ENCODE data around the gene RAPGEF2. TPM values are rescaled to one million over a fixed set of nuclear protein-coding genes. Genes with fewer than 3 reads are reported as not detected.
A peak's percentile ranks its signal among the peaks of the same experiment; 100 is the strongest.
"Not testable (repeated sequence)": the region's sequence is repeated elsewhere in the genome, so short reads cannot be mapped to it uniquely, and the experiment has no call there.

The RAPGEF2 gene
- total RNA-seq (2014; rRNA removed; shearing (Covaris generic)) = 24.9 and 30.3 TPM in 2 replicates
- 15.3 and 20.3 TPM in 2 replicates for polyA plus RNA-seq (2015; cell fraction: cytosol; rRNA removed)
- 31.6 and 41.6 TPM in 2 replicates for polyA plus RNA-seq (2015; cell fraction: nucleus; rRNA removed)

- peak; percentile 94 for DNase-seq (ENCODE audit: low read depth)
These were observed at the start of gene RAPGEF2 for GRCh38 chr4:159102622-159103383. TSS of gene RAPGEF2 (plus strand) at chr4:159103079. CDS start at chr4:159104163, 1,084 bp downstream.

GRCh38 chr4:159055833-159056232 is 47.0 kb upstream of the RAPGEF2 start:
- DNase-seq (ENCODE audit: low read depth) = no peak

GRCh38 chr4:159060161-159060560 is 42.7 kb upstream of the RAPGEF2 start:
- DNase-seq (ENCODE audit: low read depth) = no peak

- DNase-seq (ENCODE audit: low read depth) = no peak
These were observed 40.5 kb upstream of the RAPGEF2 start for GRCh38 chr4:159062381-159062780.

- no peak for DNase-seq (ENCODE audit: low read depth)
These were observed 37.2 kb upstream of the RAPGEF2 start for GRCh38 chr4:159065513-159066240.

- DNase-seq (ENCODE audit: low read depth) = not testable (repeated sequence)
These were observed 34.7 kb upstream of the RAPGEF2 start for GRCh38 chr4:159068139-159068538.

GRCh38 chr4:159069922-159070321 is 33.0 kb upstream of the RAPGEF2 start:
- DNase-seq (ENCODE audit: low read depth) = peak; percentile 35

- DNase-seq (ENCODE audit: low read depth) = peak; percentile 11
These were observed 32.1 kb upstream of the RAPGEF2 start for GRCh38 chr4:159070742-159071141.

GRCh38 chr4:159071178-159071968 is 31.5 kb upstream of the RAPGEF2 start:
- peak; percentile 91 for DNase-seq (ENCODE audit: low read depth)

GRCh38 chr4:159071969-159072765 is 30.7 kb upstream of the RAPGEF2 start:
- no peak for DNase-seq (ENCODE audit: low read depth)

GRCh38 chr4:159075531-159075932 is 27.3 kb upstream of the RAPGEF2 start:
- peak; percentile 29 for DNase-seq (ENCODE audit: low read depth)

- not testable (repeated sequence) for DNase-seq (ENCODE audit: low read depth)
These were observed 25.9 kb upstream of the RAPGEF2 start for GRCh38 chr4:159077018-159077417.

- DNase-seq (ENCODE audit: low read depth) = no peak
These were observed 25.0 kb upstream of the RAPGEF2 start for GRCh38 chr4:159077702-159078495.

GRCh38 chr4:159079074-159079473 is 23.8 kb upstream of the RAPGEF2 start:
- no peak for DNase-seq (ENCODE audit: low read depth)

GRCh38 chr4:159086606-159087005 is 16.3 kb upstream of the RAPGEF2 start:
- no peak for DNase-seq (ENCODE audit: low read depth)

GRCh38 chr4:159090255-159090654 is 12.6 kb upstream of the RAPGEF2 start:
- DNase-seq (ENCODE audit: low read depth) = no peak

GRCh38 chr4:159094156-159094555 is 8.7 kb upstream of the RAPGEF2 start:
- DNase-seq (ENCODE audit: low read depth) = not testable (repeated sequence)

- no peak for DNase-seq (ENCODE audit: low read depth)
These were observed 6.4 kb upstream of the RAPGEF2 start for GRCh38 chr4:159096434-159096833.

- no peak for DNase-seq (ENCODE audit: low read depth)
These were observed 5.7 kb upstream of the RAPGEF2 start for GRCh38 chr4:159097144-159097543.

- DNase-seq (ENCODE audit: low read depth) = no peak
These were observed 5.1 kb upstream of the RAPGEF2 start for GRCh38 chr4:159097785-159098184.
